Neural progenitor cell (in vitro differentiated cells): ENCODE measurements around the gene GRK3. TPM values are rescaled to one million over a fixed set of nuclear protein-coding genes. Genes with fewer than 3 reads are reported as not detected.
"Not testable (repeated sequence)": the region's sequence is repeated elsewhere in the genome, so short reads cannot be mapped to it uniquely, and the experiment has no call there.

Experiments
- DNase-seq: peaks from one replicate; pipeline ENCODE4 v3.0.0-alpha.2; 2016; ENCODE audit warnings: low spot score
- H2AFZ ChIP-seq: fragments of 200-600 bp; sonication (generic); replicated peaks from 2 replicates; pipeline ENCODE4 v1.6.1; 2016; ENCODE audit warnings: antibody characterized with exemption
- H3F3A ChIP-seq: fragments of 200-600 bp; sonication (generic); 2 replicates; pipeline ENCODE4 v1.6.1; 2016; ENCODE audit warnings: antibody characterized with exemption, low read depth
- H3K27ac ChIP-seq: fragments of 200-600 bp; sonication (generic); 2 replicates; pipeline ENCODE4 v1.5.1; 2016; ENCODE audit warnings: mild to moderate bottlenecking
- H3K27me3 ChIP-seq: fragments of 200-600 bp; sonication (generic); 2 replicates; pipeline ENCODE4 v1.6.1; 2016; ENCODE audit warnings: mild to moderate bottlenecking, moderate library complexity
- H3K36me3 ChIP-seq: fragments of 200-600 bp; sonication (generic); 2 replicates; pipeline ENCODE4 v1.5.1; 2016
- H3K4me1 ChIP-seq: fragments of 200-600 bp; sonication (generic); 2 replicates; pipeline ENCODE4 v1.6.1; 2016; ENCODE audit warnings: mixed run types
- H3K4me2 ChIP-seq: fragments of 200-600 bp; sonication (generic); 2 replicates; pipeline ENCODE4 v1.6.1; 2016
- H3K4me3 ChIP-seq: fragments of 200-600 bp; sonication (generic); 2 replicates; pipeline ENCODE4 v1.5.1; 2016
- H3K79me2 ChIP-seq: fragments of 200-600 bp; sonication (generic); 2 replicates; pipeline ENCODE4 v1.6.1; 2016; ENCODE audit warnings: low read depth
- H3K9ac ChIP-seq: fragments of 200-600 bp; sonication (generic); 2 replicates; pipeline ENCODE4 v1.6.1; 2016
- H3K9me3 ChIP-seq: fragments of 200-600 bp; sonication (generic); 2 replicates; pipeline ENCODE4 v1.5.1; 2016; ENCODE audit warnings: low read depth
- H4K20me1 ChIP-seq: fragments of 200-600 bp; sonication (generic); 2 replicates; pipeline ENCODE4 v1.6.1; 2016; ENCODE audit warnings: low read depth
- H3K27ac Mint-ChIP-seq: 3 replicates; pipeline ENCODE4 v1.8.0; 2021; ENCODE audit warnings: mixed read lengths
- H3K27me3 Mint-ChIP-seq: 2 replicates; pipeline ENCODE4 v1.8.0; 2022; ENCODE audit warnings: low read depth, mild to moderate bottlenecking, inconsistent platforms, moderate library complexity, mixed read lengths; ENCODE audit not compliant: insufficient read depth
- H3K36me3 Mint-ChIP-seq: 3 replicates; pipeline ENCODE4 v1.8.0; 2021; ENCODE audit warnings: mixed read lengths
- H3K4me1 Mint-ChIP-seq: 3 replicates; pipeline ENCODE4 v1.8.0; 2021; ENCODE audit warnings: mixed read lengths
- H3K4me3 Mint-ChIP-seq: 3 replicates; pipeline ENCODE4 v1.8.0; 2021; ENCODE audit warnings: mild to moderate bottlenecking, moderate library complexity, mixed read lengths
- H3K9me3 Mint-ChIP-seq: 3 replicates; pipeline ENCODE4 v1.8.0; 2020; ENCODE audit warnings: mixed read lengths
- EZH2 ChIP-seq: fragments of 200-600 bp; sonication (generic); IDR thresholded peaks from 2 replicates; pipeline ENCODE4 v1.6.1; 2017; ENCODE audit warnings: antibody characterized with exemption, mild to moderate bottlenecking, moderate library complexity
- EZH2phosphoT487 ChIP-seq: fragments of 200-600 bp; sonication (generic); IDR thresholded peaks from 2 replicates; pipeline ENCODE4 v1.6.1; 2017; ENCODE audit warnings: antibody characterized with exemption
- total RNA-seq: library from RNA; depleted of rRNA; stranded (reverse); fragments of >200 nt; gene quantifications from 2 replicates; pipeline ENCODE4 v1.2.3, GENCODE V29; 2015; ENCODE audit warnings: low replicate concordance
- TF ChIP-seq, protein P1 (sequence below): fragments of 200-600 bp; sonication (generic); IDR thresholded peaks from 2 replicates; pipeline ENCODE4 v1.5.1; 2017; ENCODE audit warnings: antibody characterized with exemption, mild to moderate bottlenecking

Gene GRK3
- total RNA-seq, 1 donor from 2014 or later, result 20.8 TPM

DNA sequence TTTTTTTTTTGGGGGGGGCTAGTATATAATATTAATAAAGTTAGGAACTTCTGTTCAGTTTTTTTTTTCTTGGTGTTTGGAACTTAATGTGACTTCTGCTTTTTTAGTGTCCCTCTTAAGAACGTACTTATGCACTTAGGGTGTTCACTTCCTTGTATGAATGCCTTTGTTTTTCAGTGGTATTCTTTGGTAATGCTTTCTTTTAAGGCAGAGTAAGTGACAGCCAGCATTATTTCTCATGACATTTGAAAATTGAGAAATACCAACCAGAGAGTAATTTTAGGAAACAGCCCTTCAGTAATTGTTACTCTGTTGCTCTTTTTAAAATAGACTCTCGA lies 2.4 kb downstream of the GRK3 start:
- Histone ChIP-seq H3K4me3 (peak overlapping the region; percentile 99), H3F3A (peaks cover 16% of the 10 kb centered on the region), H2AFZ (no peak overlapping the region), H3K9ac (no peak overlapping the region), H4K20me1 (peaks cover 36% of the 10 kb centered on the region), H3K27me3 (peaks cover 21% of the 10 kb centered on the region), H3K4me1 (peaks cover 32% of the 10 kb centered on the region), H3K79me2 (peaks cover 59% of the 10 kb centered on the region), H3K27ac (no peak overlapping the region), H3K4me2 (peak overlapping the region; percentile 97), H3K36me3 (no peaks in the 10 kb centered on the region), H3K9me3 (no peaks in the 10 kb centered on the region)
- TF ChIP-seq, protein P1, sequence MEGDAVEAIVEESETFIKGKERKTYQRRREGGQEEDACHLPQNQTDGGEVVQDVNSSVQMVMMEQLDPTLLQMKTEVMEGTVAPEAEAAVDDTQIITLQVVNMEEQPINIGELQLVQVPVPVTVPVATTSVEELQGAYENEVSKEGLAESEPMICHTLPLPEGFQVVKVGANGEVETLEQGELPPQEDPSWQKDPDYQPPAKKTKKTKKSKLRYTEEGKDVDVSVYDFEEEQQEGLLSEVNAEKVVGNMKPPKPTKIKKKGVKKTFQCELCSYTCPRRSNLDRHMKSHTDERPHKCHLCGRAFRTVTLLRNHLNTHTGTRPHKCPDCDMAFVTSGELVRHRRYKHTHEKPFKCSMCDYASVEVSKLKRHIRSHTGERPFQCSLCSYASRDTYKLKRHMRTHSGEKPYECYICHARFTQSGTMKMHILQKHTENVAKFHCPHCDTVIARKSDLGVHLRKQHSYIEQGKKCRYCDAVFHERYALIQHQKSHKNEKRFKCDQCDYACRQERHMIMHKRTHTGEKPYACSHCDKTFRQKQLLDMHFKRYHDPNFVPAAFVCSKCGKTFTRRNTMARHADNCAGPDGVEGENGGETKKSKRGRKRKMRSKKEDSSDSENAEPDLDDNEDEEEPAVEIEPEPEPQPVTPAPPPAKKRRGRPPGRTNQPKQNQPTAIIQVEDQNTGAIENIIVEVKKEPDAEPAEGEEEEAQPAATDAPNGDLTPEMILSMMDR, result no peak
- TF ChIP-seq EZH2 (no peak), EZH2phosphoT487 (no peak)
- Mint-ChIP-seq H3K4me3 (no peak overlapping the region), H3K4me1 (peaks cover 35% of the 10 kb centered on the region), H3K9me3 (no peaks in the 10 kb centered on the region), H3K27me3 (peaks cover 9% of the 10 kb centered on the region), H3K27ac (no peak overlapping the region), H3K36me3 (no peaks in the 10 kb centered on the region)
- no peak for DNase-seq

DNA sequence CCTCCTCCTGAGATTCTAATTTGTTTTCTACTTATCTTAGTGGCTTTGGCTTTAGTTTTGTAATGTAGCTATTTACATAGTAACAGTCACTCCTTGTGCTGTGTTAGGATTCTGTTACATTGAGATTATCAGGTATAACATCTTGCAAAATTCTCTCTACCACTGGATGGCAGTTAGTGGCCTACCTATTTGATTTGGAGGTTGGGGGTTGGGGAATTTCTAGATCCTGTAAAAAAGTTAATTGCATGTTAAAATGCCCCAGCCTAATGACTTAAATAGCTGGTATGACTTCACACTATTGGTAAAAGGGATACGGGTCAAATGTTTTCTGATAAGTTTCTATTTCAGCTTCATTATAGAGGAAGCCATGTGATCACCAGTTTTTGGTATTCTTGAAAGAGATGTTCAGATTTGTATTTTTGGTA lies 2.8 kb downstream of the GRK3 start:
- Mint-ChIP-seq H3K4me3 (no peak overlapping the region), H3K4me1 (peaks cover 35% of the 10 kb centered on the region), H3K27ac (no peak overlapping the region), H3K36me3 (no peaks in the 10 kb centered on the region), H3K9me3 (no peaks in the 10 kb centered on the region), H3K27me3 (peaks cover 11% of the 10 kb centered on the region)
- H3F3A ChIP-seq, result peaks cover 16% of the 10 kb centered on the region
- peaks cover 36% of the 10 kb centered on the region for H4K20me1 ChIP-seq
- peak overlapping the region; percentile 97 for H3K4me2 ChIP-seq
- H3K27me3 ChIP-seq, result peaks cover 21% of the 10 kb centered on the region
- no peak overlapping the region for H3K4me3 ChIP-seq
- H3K79me2 ChIP-seq, result peaks cover 63% of the 10 kb centered on the region
- no peaks in the 10 kb centered on the region for H3K36me3 ChIP-seq
- no peaks in the 10 kb centered on the region for H3K9me3 ChIP-seq
- no peak overlapping the region for H3K9ac ChIP-seq
- H2AFZ ChIP-seq, result no peak overlapping the region
- no peak overlapping the region for H3K27ac ChIP-seq
- TF ChIP-seq, protein P1, result no peak
- TF ChIP-seq EZH2phosphoT487, result no peak
- TF ChIP-seq EZH2, result no peak
- peaks cover 32% of the 10 kb centered on the region for H3K4me1 ChIP-seq
- DNase-seq, result no peak

DNA sequence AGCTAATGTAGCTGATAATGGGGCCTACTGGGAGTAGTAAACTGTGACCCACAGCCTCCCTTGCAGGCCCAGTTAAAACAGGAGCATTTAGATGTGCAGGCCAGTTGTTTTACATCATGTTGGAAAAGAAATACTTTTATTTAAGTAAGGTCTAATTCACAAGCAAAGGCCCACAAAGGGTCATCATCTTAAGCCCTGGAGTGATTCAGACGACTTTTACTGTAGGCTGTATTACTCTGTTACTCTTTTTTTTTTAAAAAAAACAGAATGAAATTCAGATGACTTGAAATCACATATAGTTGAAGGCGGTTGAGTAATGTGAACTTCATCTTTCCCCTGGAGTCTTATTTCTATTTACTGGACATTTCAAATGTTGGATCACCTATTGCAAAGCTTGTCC lies 3.6 kb downstream of the GRK3 start:
- peaks cover 32% of the 10 kb centered on the region for H3K4me1 ChIP-seq
- H3K36me3 Mint-ChIP-seq, H3K27me3 Mint-ChIP-seq: not testable (repeated sequence)

DNA sequence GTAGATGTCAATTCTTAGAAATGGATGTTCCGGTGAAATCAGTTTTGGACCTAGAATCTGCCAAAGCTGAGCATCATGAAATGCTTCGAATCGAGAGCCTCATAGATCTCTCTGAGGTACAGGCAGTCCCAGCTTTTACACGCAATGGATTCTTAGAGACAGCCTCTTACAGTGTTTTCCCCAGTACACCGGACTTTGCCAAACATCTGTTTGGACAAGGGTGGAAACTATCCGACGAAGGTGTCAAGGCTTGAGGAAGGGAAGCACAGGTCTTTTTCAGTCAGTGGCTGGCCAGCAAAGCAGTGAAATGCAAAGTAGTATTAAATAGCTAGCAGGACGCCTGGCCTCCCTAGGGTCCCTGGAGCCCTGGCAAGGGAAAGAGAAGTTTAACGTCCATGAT lies 4.9 kb downstream of the GRK3 start:
- H3K79me2 ChIP-seq, result peaks cover 83% of the 10 kb centered on the region

More for the DNA sequence above, 3.6 kb downstream of the GRK3 start:
- H3K4me1 Mint-ChIP-seq, result peaks cover 33% of the 10 kb centered on the region
- Histone ChIP-seq H3K79me2 (peaks cover 71% of the 10 kb centered on the region), H4K20me1 (peaks cover 39% of the 10 kb centered on the region), H3F3A (peaks cover 16% of the 10 kb centered on the region), H3K27me3 (peaks cover 14% of the 10 kb centered on the region)
- H3K36me3 ChIP-seq, H2AFZ ChIP-seq, DNase-seq, H3K9me3 Mint-ChIP-seq, H3K27ac Mint-ChIP-seq, H3K9ac ChIP-seq, H3K4me3 Mint-ChIP-seq, H3K27ac ChIP-seq, H3K4me2 ChIP-seq, H3K4me3 ChIP-seq, H3K9me3 ChIP-seq: not testable (repeated sequence)

More for the DNA sequence above, 4.9 kb downstream of the GRK3 start:
- Mint-ChIP-seq H3K4me3 (no peak overlapping the region), H3K9me3 (no peaks in the 10 kb centered on the region), H3K36me3 (peaks cover 3% of the 10 kb centered on the region), H3K27me3 (peaks cover 5% of the 10 kb centered on the region), H3K27ac (no peak overlapping the region), H3K4me1 (peaks cover 22% of the 10 kb centered on the region)
- no peak for DNase-seq
- no peak overlapping the region for H3K4me3 ChIP-seq
- H4K20me1 ChIP-seq, result peaks cover 39% of the 10 kb centered on the region
- no peak overlapping the region for H3K4me2 ChIP-seq
- H2AFZ ChIP-seq, result no peak overlapping the region
- no peak for TF ChIP-seq EZH2
- TF ChIP-seq, protein P1, result no peak
- no peak for TF ChIP-seq EZH2phosphoT487
- no peaks in the 10 kb centered on the region for H3K9me3 ChIP-seq
- H3K36me3 ChIP-seq, result no peaks in the 10 kb centered on the region
- peaks cover 29% of the 10 kb centered on the region for H3K4me1 ChIP-seq
- no peak overlapping the region for H3K27ac ChIP-seq
- peaks cover 1% of the 10 kb centered on the region for H3K27me3 ChIP-seq
- H3F3A ChIP-seq, result peaks cover 5% of the 10 kb centered on the region
- H3K9ac ChIP-seq, result no peak overlapping the region
